GM21367 (cell line): ENCODE measurements around the gene INO80C.
"Not testable (repeated sequence)": the region's sequence is repeated elsewhere in the genome, so short reads cannot be mapped to it uniquely, and the experiment has no call there.

Experiments
- ATAC-seq: cut with Tn5 transposase; IDR thresholded peaks from one replicate; pipeline ENCODE4 v1.9.1; 2021; ENCODE audit not compliant: unreplicated experiment

Gene INO80C

DNA sequence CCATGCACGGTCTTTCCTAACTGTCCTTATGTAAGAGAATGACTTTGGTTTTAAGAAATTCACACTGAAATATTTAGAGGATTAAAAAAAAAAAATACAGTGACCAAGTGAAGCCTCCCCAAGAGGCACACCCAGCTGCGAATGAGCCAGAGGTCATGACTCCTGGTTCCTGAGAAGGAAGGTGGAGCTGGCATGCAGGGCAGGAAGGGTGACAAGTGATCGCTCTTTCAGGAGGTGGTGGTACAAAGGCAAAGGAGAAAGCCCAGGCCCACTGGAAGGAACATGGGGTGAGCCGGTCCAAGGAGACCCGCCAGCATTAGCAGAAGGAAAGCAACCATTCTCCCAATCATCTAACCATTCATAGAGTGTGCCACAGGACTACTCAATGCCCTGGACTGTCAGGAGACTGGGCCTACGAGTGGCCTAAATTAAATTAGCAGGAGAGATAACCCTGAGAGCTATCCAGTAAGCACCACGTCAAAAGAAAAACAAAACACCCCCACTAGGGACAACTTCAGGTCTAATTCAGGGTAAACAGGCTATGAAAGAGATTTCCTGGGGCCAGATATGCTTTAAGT lies 7.8 kb downstream of the INO80C start:
- no peak for ATAC-seq

- ATAC-seq, result not testable (repeated sequence)
Measured at GRCh38 chr18:35489281-35489680, 8.5 kb downstream of the INO80C start.

DNA sequence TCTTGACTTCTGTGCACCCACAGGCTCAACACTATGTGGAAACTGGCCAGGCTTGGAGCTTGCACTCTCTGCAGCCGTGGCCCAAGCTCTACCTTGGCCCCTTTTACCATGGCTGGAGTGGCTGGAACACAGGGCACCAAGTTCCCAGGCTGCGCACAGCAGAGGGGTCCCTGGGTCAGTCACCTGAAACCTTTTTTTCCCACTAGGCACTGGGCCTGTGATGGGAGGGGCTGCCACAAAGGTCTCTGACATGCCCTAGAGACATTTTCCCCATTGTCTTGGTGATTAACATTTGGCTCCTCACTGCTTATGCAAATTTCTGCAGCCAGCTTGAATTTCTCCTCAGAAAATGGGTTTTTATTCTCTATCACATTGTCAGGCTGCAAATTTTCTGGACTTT lies 9.4 kb downstream of the INO80C start:
- ATAC-seq, result not testable (repeated sequence)

- not testable (repeated sequence) for ATAC-seq
Measured at GRCh38 chr18:35487525-35487924, 10.2 kb downstream of the INO80C start.

DNA sequence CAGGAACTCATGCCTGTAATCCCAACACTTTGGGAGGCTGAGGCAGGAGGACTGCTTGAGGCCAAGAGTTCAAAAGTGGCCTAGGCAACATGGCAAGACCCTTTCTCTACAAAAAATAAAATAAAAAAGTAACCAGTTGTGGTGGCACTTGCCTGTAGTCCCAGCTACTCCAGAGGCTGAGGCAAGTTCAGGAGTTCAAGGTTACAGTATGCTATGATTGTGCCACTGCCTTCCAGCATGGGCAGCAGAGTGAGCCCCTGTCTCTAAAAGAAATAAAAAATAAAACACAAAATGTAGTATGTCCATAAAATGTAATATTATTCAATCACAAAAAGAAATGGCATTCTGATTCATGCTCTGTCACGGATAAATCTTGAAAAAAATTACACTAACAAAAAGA lies 11.9 kb downstream of the INO80C start:
- ATAC-seq, result no peak

- ATAC-seq, result no peak
Measured at GRCh38 chr18:35484034-35484433, 13.7 kb downstream of the INO80C start.

GRCh38 chr18:35481960-35482366 lies 15.8 kb downstream of the INO80C start:
- ATAC-seq, result no peak

DNA sequence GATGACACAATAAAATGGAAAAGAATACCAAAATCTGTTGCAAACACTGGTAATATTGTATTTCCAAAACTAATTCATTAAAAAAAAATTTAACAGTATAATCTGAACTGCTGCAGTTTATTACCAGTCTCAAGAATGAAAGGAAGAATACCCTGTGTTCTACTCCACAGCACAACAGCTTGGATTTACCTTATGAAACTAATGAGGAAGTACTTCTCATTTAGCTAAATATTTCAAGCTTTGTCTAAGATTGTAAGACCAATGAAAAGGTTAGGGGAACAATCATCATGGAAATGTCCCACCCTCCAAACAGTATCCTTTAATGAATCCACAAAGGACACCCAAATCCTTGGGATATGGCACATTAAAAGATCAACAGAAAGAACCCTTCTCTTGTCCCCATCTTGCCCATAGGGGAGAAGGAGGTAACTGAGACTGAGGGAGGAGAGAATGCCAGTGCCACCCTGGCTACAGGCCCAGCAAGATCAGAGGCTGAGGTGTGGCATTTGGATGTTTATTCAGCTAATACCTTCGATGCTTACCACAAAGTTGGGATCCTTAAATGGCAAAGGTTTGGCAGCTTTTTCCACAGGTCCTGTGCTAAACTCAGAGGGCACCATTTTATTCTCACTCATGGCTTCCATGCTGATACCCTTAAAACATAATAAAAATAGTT lies 17.7 kb downstream of the INO80C start:
- ATAC-seq, result no peak

DNA sequence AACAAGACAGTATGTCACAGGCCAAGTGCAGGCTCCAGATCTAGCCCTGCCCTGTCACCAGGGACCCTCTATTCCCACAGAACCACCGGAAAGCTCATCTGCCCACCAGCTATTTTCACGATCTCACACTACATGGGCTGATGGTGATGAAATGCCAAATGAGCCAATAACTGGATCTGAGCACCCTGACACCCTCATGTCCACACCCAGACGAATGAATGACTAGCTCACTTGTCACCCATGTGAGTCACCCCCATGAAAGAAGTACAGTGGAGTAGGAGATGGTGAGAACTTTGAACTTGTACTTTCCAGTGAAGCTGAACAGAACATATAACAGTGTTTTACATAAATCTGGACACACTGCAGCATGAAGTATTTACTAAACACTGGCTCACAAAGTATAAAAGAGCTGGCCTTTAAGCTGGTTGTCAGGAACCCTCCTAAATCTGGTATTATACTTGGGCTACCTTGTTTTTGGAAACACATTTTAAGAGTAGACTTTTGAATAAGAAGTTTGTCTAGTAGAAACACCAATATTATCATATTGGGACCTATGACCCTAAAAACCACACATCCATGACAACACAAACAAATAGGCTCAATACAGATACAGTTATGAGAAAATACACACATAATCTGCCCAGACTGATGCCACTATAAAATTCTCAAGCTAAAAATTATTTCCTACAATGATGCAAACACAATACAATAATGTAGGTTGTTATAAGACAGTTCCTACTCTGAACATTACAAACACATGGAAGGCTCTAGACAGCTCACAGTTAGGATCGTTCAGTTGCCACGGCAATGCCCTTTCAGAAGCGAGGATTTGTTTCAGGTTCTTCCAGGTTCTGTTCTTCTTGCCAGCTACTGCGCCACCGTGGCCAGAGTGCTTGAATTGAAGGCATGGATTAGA lies 19.0 kb downstream of the INO80C start:
- no peak for ATAC-seq

- ATAC-seq, result no peak
Measured at GRCh38 chr18:35477974-35478373, 19.8 kb downstream of the INO80C start.

DNA sequence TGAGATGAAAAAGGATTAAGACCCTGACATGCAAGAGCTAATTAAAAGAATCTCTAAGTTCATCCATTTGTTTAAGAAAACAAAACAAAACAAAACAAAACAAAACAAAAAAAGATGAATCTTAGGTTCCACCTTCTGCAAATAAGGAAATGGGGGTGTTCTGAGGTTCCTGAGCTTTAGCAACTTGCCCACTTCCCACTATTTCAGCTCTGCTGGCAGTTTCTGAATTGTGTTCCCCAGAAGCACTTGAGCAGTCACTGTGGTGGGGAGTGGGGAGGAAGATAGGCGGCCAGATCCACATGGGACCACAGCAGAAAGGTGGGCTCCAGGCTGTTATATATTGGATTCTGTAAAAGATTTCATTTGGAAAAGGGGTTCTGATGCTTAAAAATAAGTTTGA lies 20.3 kb downstream of the INO80C start:
- ATAC-seq, result no peak

GRCh38 chr18:35474884-35475283 lies 22.9 kb downstream of the INO80C start:
- ATAC-seq, result no peak

- ATAC-seq, result no peak
Measured at GRCh38 chr18:35473562-35473961, 24.2 kb downstream of the INO80C start.

- no peak for ATAC-seq
Measured at GRCh38 chr18:35470435-35470834, 27.3 kb downstream of the INO80C start.

GRCh38 chr18:35469725-35470124 lies 28.0 kb downstream of the INO80C start:
- ATAC-seq, result no peak

- no peak for ATAC-seq
Measured at GRCh38 chr18:35468711-35469110, 29.0 kb downstream of the INO80C start.

- ATAC-seq, result peak; percentile 68
Measured at GRCh38 chr18:35467624-35468016, 30.1 kb downstream of the INO80C start.

DNA sequence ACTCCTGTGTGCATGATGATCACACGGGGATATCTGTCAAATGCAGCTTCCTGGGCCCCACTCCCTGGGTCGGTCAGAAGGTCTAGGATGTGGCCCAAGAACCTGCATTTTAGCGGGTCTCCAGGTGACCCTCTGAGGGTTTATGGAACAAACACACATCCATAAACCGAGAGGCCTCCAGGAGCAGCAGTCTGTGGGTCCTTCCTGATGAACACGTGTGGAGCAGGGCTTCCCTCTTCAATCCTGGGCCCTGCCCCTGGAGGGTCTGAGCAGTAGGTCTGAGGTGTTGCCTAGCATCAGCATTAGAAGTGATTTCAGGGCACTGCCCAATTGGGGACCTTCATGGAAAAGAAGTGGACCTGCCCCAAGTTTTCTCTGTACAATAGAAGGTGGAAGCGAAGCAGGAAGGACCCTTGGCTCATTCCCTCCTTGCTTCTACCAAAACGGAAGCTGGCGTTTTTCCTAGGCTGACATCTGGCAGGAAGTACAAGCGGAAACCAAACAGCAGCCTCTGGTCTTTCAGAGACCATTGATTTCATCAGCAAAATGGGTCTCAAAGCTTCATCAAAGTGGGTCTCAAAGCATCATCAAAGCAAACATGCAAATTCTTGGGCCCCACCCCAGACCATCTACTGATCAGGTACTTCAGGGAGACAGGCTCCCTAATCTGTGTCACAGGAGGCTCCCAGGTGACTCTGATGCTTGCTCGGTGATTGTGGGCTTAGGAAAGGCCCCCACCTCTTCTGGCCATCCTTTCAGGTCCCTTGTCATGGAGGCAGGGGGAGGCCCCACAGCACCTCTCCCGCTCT lies 30.7 kb downstream of the INO80C start:
- peak; percentile 9 for ATAC-seq

DNA sequence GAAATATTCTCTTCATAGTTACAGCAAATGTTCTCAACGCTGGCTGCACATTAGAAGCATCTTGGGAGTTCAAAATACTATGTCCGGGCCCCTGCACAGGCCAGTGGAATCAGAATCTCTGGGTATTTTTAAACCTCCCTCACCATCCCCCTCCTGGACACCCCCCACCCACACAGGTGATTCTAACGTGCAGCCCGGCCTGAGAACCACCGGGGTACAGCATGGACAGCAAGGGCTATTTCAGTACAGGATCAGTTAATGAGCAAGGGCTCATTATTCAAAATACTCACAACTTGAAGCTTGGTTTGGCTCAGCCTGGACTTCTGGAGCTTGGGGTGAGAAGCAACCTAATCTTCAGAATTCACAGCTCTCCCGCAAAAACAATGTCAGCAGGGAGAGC lies 31.4 kb downstream of the INO80C start:
- ATAC-seq, result no peak

DNA sequence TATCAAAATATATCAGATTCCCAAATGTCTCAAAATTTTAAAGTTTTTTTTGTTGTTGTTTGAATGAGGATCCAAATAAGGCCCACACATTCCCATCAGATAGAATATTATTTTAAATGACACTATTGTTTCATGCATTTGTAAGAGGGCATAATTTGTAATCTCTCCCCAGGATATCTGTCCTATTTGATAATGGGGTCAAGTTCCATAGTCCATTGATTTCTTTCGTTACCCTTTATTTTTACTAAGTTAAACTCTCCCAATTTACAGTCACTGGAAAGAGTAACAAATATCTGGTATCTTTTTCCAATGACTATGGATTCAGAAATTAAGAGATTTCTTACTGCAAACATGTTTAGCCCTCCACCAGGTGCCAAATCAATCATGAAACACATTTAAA lies 32.4 kb downstream of the INO80C start:
- ATAC-seq, result no peak

GRCh38 chr18:35464831-35465279 lies 32.9 kb downstream of the INO80C start:
- ATAC-seq, result no peak
